Activated naive CD4-positive, alpha-beta T cell treated with anti-CD3 and anti-CD28 coated beads, Interleukin-2, amount 10 ng/mL, durations not matched to agents 7 days and 5 days (primary cell): ENCODE data around the gene RTP3.

Source experiments
- CTCF ChIA-PET: fragments of 350-600 bp; sonication (Branson Sonifier 250); formaldehyde crosslinking; loops from one replicate; lab custom pipeline; 2021; ENCODE audit warnings: antibody characterized with exemption; lab: Charles Lee
- DNase-seq: peaks from one replicate; pipeline ENCODE4 v3.0.0-alpha.2; 2020
- H3K27ac Mint-ChIP-seq: one replicate; pipeline ENCODE4 v1.8.0; 2021; ENCODE audit warnings: mild to moderate bottlenecking, moderate library complexity, mixed read lengths
- H3K27me3 Mint-ChIP-seq: one replicate; pipeline ENCODE4 v1.8.0; 2021; ENCODE audit warnings: mild to moderate bottlenecking, mixed read lengths
- H3K36me3 Mint-ChIP-seq: one replicate; pipeline ENCODE4 v1.8.0; 2021; ENCODE audit warnings: mixed read lengths
- H3K4me1 Mint-ChIP-seq: one replicate; pipeline ENCODE4 v1.8.0; 2021; ENCODE audit warnings: mixed read lengths
- H3K4me3 Mint-ChIP-seq: one replicate; pipeline ENCODE4 v1.8.0; 2021; ENCODE audit warnings: mild to moderate bottlenecking, moderate library complexity, mixed read lengths
- H3K9me3 Mint-ChIP-seq: one replicate; pipeline ENCODE4 v1.8.0; 2021; ENCODE audit warnings: mixed read lengths

RTP3 gene

GRCh38 chr3:46478341-46478740 lies 19.4 kb upstream of the RTP3 start:
- Mint-ChIP-seq H3K27me3 (peaks cover 73% of the 10 kb centered on the region), H3K27ac (no peak overlapping the region), H3K4me1 (no peaks in the 10 kb centered on the region), H3K9me3 (peaks cover 13% of the 10 kb centered on the region), H3K4me3 (no peak overlapping the region), H3K36me3 (no peaks in the 10 kb centered on the region)
- CTCF ChIA-PET: interaction anchor here (1.6 kb wide), 1 partner anchor 10 kb away, joined by 4 read pairs; no protein-coding TSS in a partner anchor
- DNase-seq: no peak

DNA sequence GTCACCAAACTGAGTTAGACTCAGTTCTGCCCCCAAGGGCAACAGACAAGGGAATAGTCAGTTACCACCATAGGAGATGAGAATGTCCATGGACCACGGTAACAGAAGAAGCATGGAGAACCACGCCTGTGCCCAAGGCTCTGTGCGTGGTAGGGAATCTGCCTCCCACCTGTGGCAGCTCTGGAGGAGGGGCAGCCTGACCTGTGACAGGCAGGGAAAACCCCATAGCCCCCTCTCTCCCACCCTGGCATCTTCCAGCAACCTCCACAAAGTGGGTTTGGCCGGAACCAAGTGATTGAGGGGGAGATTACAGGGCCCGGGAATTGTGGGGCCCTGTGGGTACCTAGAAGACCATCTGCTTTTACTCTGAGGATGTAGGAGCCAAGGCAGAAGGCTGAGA lies 18.8 kb upstream of the RTP3 start:
- DNase-seq: no peak
- Mint-ChIP-seq H3K36me3 (no peaks in the 10 kb centered on the region), H3K27me3 (peaks cover 69% of the 10 kb centered on the region), H3K4me1 (no peaks in the 10 kb centered on the region), H3K4me3 (no peak overlapping the region), H3K27ac (no peak overlapping the region), H3K9me3 (peaks cover 13% of the 10 kb centered on the region)
- CTCF ChIA-PET: interaction anchor here (1.6 kb wide), 1 partner anchor 10 kb away, joined by 4 read pairs; no protein-coding TSS in a partner anchor

DNA sequence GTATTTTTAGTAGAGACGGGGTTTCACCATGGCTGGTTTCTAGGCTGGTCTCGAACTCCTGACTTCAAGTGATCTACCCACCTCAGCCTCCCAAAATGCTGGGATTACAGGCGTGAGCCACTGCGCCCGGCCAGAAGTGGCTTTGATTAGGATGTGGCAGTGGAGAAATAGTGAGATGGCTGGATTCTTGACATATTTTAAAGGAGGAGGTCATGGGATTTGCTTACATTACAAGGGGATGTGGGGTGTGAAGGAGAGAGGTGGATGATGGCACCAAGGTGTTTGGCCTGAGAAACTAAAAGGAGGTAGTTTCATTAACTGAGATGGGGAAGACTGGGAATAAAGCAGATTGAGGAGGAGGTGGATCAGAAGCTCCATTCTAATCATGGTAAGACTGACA lies 18.1 kb upstream of the RTP3 start:
- H3K36me3 Mint-ChIP-seq: no peaks in the 10 kb centered on the region
- no peak overlapping the region for H3K4me3 Mint-ChIP-seq
- H3K27ac Mint-ChIP-seq: no peak overlapping the region
- CTCF ChIA-PET: interaction anchor here (1.0 kb wide), 1 partner anchor 9 kb away, joined by 3 read pairs; no protein-coding TSS in a partner anchor
- peaks cover 8% of the 10 kb centered on the region for H3K9me3 Mint-ChIP-seq
- peaks cover 66% of the 10 kb centered on the region for H3K27me3 Mint-ChIP-seq
- DNase-seq: no peak
- H3K4me1 Mint-ChIP-seq: no peaks in the 10 kb centered on the region

DNA sequence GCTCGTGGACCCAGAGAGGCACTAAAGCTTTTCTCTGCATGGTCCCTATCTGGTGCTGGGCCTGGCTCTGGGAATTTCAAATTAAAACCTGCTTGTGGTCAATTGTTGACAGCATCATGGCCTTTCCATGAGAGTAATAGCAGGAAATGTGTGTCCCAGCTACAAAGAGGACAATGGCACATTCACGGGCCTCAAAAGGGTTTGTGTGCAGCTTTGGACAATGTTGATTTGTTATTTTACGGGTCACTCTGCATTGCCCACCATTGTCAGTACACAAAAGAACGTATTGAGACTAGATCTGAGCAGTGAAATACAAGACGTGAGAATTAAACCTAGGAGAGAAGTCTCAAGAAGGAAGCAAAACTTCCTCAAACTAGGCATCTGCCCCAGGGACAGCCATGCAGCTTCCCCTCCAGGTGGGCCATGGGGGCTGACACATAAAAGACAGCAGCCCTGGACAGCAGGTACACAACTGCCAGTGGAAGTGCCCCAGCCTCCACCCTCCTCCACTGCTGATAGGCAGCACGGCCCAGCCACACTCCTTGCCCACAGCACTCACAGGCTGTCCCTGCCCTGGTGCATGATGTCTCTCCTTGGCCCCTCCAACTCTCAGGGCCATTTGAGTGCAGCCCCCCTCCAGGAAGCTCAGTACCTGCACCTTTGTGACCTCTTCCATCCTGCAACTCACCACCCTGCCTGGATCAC lies 17.1 kb upstream of the RTP3 start:
- CTCF ChIA-PET: interaction anchor here (1.0 kb wide), 1 partner anchor 8 kb away, joined by 3 read pairs; no protein-coding TSS in a partner anchor
- no peak for DNase-seq

DNA sequence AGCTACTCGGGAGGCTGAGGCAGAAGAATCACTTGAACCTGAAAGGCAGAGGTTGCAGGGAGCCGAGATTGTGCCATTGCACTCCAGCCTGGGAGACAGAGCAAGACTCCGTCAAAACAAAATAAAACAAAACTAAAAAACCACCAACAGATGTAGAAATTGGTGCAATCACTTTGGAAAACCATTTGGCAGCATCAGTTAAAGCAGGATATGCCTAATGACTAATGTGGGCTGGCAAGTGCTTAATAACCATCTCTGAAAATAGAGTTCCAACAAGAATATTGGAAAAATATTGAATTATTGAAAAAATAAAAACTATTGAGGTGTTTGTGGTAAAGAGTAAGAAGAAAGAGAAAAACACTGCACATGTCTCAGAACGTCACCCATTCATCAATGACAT lies 16.1 kb upstream of the RTP3 start:
- H3K27me3 Mint-ChIP-seq: peaks cover 63% of the 10 kb centered on the region
- CTCF ChIA-PET: no interaction called here
- no peak for DNase-seq

More for the DNA sequence above, 17.1 kb upstream of the RTP3 start:
- H3K4me3 Mint-ChIP-seq: no peak overlapping the region
- H3K4me1 Mint-ChIP-seq: no peaks in the 10 kb centered on the region
- no peak overlapping the region for H3K27ac Mint-ChIP-seq
- H3K9me3 Mint-ChIP-seq: no peaks in the 10 kb centered on the region
- H3K27me3 Mint-ChIP-seq: peaks cover 56% of the 10 kb centered on the region
- no peaks in the 10 kb centered on the region for H3K36me3 Mint-ChIP-seq

DNA sequence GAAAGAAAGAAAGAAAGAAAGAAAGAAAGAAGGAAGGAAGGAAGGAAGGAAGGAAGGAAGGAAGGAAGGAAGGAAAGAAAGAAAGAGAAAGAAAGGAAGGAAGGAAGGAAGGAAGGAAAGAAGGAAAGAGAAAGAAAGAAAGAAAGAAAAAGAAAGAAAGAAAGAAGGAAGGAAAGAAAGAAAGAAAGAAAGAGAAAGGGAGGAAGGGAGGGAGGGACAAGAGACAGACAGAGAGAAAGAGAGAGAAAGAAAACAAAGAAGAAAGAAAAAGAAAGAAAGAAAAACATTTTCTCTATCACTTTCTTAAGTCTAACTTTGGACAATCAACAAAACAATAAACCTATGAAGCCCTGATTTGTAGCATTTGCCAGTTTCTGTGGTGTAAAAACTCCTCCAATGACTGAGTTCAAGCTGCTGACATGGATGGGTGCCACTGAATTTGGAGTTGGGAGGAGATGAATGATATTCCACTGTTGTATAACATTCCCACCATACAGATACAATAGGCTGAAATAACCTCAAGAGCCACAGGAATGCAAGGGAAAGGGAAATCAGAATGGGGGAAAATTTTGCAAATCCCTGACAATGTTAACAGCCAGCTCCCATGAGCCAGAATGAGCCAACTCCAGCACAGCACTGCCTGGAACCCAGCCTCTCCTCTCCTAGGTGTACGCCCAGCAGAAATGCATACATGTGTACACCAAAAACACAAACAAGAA lies 15.0 kb upstream of the RTP3 start:
- Mint-ChIP-seq H3K27ac (no peak overlapping the region), H3K4me3 (no peak overlapping the region), H3K36me3 (no peaks in the 10 kb centered on the region), H3K9me3 (no peaks in the 10 kb centered on the region), H3K4me1 (no peaks in the 10 kb centered on the region), H3K27me3 (peaks cover 55% of the 10 kb centered on the region)
- CTCF ChIA-PET: interaction anchor here (0.5 kb wide), 1 partner anchor 1481 kb away, joined by 4 read pairs; no protein-coding TSS in a partner anchor
- DNase-seq: no peak

More for the DNA sequence above, 16.1 kb upstream of the RTP3 start:
- Mint-ChIP-seq H3K9me3 (no peaks in the 10 kb centered on the region), H3K27ac (no peak overlapping the region), H3K4me1 (no peaks in the 10 kb centered on the region), H3K4me3 (no peak overlapping the region), H3K36me3 (no peaks in the 10 kb centered on the region)

- Mint-ChIP-seq H3K27me3 (peaks cover 45% of the 10 kb centered on the region), H3K4me3 (no peak overlapping the region), H3K27ac (no peak overlapping the region), H3K36me3 (no peaks in the 10 kb centered on the region), H3K9me3 (no peaks in the 10 kb centered on the region), H3K4me1 (peaks cover 4% of the 10 kb centered on the region)
- DNase-seq: no peak
- CTCF ChIA-PET: interaction anchor here (0.6 to 7.9 kb wide), 2 partner anchors 75 to 147 kb away, joined by 3 to 187 read pairs; no protein-coding TSS in a partner anchor
Measured at GRCh38 chr3:46483825-46484224, 14.0 kb upstream of the RTP3 start.

GRCh38 chr3:46484388-46484787 lies 13.4 kb upstream of the RTP3 start:
- DNase-seq: no peak
- Mint-ChIP-seq H3K27me3 (peaks cover 40% of the 10 kb centered on the region), H3K4me3 (no peak overlapping the region), H3K9me3 (no peaks in the 10 kb centered on the region), H3K27ac (no peak overlapping the region), H3K36me3 (no peaks in the 10 kb centered on the region), H3K4me1 (peaks cover 10% of the 10 kb centered on the region)
- CTCF ChIA-PET: interaction anchor here (7.9 kb wide), 1 partner anchor 146 kb away, joined by 187 read pairs; no protein-coding TSS in a partner anchor

DNA sequence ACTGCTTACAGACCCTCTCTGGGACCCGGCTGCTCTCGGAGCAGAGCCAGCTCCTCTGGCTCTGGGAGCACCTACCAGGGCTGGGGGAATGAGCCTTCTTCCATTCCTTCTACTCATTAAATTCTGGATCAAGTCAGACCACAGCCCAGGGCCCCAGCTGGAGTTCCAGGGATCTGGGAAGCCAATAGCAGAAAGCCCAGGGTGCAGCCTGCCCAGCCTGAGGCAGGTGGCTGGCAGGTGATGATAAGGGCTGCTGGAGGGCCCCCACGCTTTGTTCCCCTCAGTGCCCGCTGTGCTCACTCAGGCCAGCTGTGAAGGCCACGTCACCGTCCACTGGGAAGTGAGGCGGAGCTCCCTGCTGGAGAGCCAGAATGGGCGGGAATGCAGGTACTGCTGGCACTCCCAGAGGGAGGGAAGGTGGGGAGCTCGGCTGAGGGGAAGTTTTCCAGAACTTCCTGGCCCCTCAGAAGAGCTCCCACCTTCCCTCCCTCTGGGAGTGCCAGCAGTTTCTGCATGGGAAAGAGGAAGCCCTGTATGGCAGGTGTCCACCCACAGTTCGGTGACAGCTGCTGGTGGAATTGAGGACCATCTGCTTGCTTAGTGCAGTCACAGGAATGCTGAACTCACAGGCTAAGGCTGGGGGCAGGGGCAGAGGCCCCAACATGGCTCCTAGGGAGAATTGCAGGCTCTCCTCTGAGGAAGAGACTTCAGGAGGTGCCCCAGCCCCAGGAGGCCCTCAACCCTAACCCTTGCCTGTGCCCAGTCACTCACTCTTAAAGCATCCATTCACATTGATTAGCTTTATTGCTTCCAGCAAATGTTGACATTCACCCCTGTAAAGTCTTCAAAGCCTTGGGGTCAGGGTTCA lies 12.6 kb upstream of the RTP3 start:
- no peak for DNase-seq
- peaks cover 17% of the 10 kb centered on the region for H3K4me1 Mint-ChIP-seq
- H3K4me3 Mint-ChIP-seq: no peak overlapping the region
- peaks cover 32% of the 10 kb centered on the region for H3K27me3 Mint-ChIP-seq
- H3K9me3 Mint-ChIP-seq: no peaks in the 10 kb centered on the region
- CTCF ChIA-PET: interaction anchor here (7.9 kb wide), 1 partner anchor 146 kb away, joined by 187 read pairs; no protein-coding TSS in a partner anchor
- H3K27ac Mint-ChIP-seq: no peak overlapping the region
- H3K36me3 Mint-ChIP-seq: no peaks in the 10 kb centered on the region

DNA sequence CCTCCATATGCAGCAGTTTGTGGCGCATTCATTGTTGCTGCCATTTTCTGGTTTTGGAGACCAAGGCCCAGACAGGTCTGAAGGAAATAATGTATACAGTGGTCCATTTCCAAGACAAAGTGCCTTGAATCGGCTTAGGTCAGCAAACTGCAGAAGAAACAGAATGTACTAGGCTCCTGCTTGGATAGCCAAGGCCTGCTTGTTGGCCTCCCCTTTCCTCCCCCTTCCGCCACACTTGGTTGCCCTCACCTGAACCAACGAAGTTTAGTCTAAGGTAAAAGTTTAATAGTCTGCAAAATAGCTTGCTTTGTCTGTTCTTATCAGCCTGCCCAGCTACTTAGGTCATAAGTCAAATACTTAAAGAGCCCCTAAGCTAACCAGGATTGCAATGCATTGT lies 12.0 kb upstream of the RTP3 start:
- H3K36me3 Mint-ChIP-seq: no peaks in the 10 kb centered on the region
- CTCF ChIA-PET: interaction anchor here (4.5 to 7.9 kb wide), 2 partner anchors 53 to 145 kb away, joined by 68 to 187 read pairs; no protein-coding TSS in a partner anchor
- no peak overlapping the region for H3K4me3 Mint-ChIP-seq
- no peak overlapping the region for H3K27ac Mint-ChIP-seq
- no peaks in the 10 kb centered on the region for H3K9me3 Mint-ChIP-seq
- H3K27me3 Mint-ChIP-seq: peaks cover 26% of the 10 kb centered on the region
- no peak for DNase-seq
- peaks cover 23% of the 10 kb centered on the region for H3K4me1 Mint-ChIP-seq

GRCh38 chr3:46488735-46489361 lies 8.9 kb upstream of the RTP3 start:
- no peak overlapping the region for H3K27ac Mint-ChIP-seq
- CTCF ChIA-PET: interaction anchor here (0.7 to 7.9 kb wide), 57 partner anchors 9 to 406 kb away, joined by 3 to 187 read pairs (median 4); partner anchors contain the start of genes CCR5AS, CCRL2, LRRC2 and RTP3
- no peaks in the 10 kb centered on the region for H3K9me3 Mint-ChIP-seq
- peak; percentile 97 for DNase-seq
- H3K36me3 Mint-ChIP-seq: no peaks in the 10 kb centered on the region
- H3K27me3 Mint-ChIP-seq: peaks cover 9% of the 10 kb centered on the region
- H3K4me1 Mint-ChIP-seq: peaks cover 37% of the 10 kb centered on the region
- peak overlapping the region; percentile 24 for H3K4me3 Mint-ChIP-seq

DNA sequence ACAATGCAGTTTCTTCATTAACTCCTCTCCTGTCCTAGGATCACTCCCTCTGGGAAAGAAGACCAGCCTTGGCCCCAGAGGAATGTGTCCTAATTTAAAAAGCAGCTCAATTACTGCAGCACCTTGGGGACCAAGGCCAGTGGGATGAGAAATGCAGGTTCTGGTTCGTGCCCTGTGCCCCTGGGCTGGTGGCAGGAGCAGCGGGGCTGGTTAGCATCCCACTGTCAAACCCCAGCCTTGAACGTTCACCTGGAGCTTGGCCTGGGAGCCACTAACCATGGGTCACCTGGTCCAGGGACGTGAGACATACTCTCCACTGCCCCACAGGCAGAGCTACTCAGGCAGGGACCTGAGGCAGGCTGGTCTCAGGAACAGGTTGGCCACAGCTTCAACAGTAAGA lies 8.4 kb upstream of the RTP3 start:
- CTCF ChIA-PET: interaction anchor here (0.7 to 7.9 kb wide), 45 partner anchors 11 to 400 kb away, joined by 3 to 187 read pairs (median 5); partner anchors contain the start of genes CCR5AS, CCRL2, LRRC2 and RTP3
- no peak overlapping the region for H3K27ac Mint-ChIP-seq

DNA sequence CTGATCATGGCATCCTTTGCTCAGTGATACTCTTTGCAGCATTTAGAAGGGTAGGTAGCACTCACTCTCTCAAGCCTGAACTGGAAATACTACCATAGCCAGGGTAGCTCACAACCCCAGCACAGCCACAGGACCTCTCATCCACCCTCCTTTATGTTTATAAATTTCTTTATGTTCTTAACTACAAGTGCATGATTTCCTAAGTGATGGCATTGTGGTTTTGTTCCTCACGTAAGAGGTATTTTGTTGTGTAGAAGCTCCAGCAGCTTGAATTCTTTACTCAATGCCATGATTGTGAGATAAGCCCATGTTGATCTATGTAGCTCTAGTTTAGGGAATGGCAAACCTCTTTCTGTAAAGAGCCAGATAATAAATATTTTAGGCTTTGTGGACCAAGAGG lies 7.9 kb upstream of the RTP3 start:
- DNase-seq: no peak
- CTCF ChIA-PET: interaction anchor here (1.0 to 7.9 kb wide), 24 partner anchors 10 to 205 kb away, joined by 3 to 187 read pairs (median 6); partner anchors contain the start of genes LRRC2 and RTP3
- H3K4me3 Mint-ChIP-seq: no peak overlapping the region
- H3K27ac Mint-ChIP-seq: no peak overlapping the region
- peaks cover 37% of the 10 kb centered on the region for H3K4me1 Mint-ChIP-seq
- no peaks in the 10 kb centered on the region for H3K36me3 Mint-ChIP-seq
- peaks cover 9% of the 10 kb centered on the region for H3K27me3 Mint-ChIP-seq
- no peaks in the 10 kb centered on the region for H3K9me3 Mint-ChIP-seq

More for the DNA sequence above, 8.4 kb upstream of the RTP3 start:
- Mint-ChIP-seq H3K36me3 (no peaks in the 10 kb centered on the region), H3K9me3 (no peaks in the 10 kb centered on the region), H3K4me1 (peaks cover 37% of the 10 kb centered on the region), H3K4me3 (no peak overlapping the region), H3K27me3 (peaks cover 9% of the 10 kb centered on the region)
- no peak for DNase-seq
